ENCODE data around the gene TRHDE. TPM values are rescaled to one million over a fixed set of nuclear protein-coding genes. Genes with fewer than 3 reads are reported as not detected.

Gene TRHDE
- total RNA-seq, 1 experiment from 2014 or later = 43.7 TPM

- DNase-seq = no peak
- BruUV-seq (replicated peaks) = no TSS peak
- intact Hi-C loops (cut with micrococcal nuclease; ENCODE audit: unreplicated experiment) = no loop called here
- CTCF ChIA-PET = interaction anchor here (0.9 kb wide), 1 partner anchor 14 kb away, joined by 3 read pairs; no protein-coding TSS in a partner anchor
- Mint-ChIP-seq H3K4me1 (ENCODE audit: low read depth, unreplicated experiment) (peaks cover 21% of the 10 kb centered on the region), H3K36me3 (ENCODE audit: insufficient read depth, unreplicated experiment) (no peaks in the 10 kb centered on the region), H3K27ac (ENCODE audit: unreplicated experiment) (no peak overlapping the region), H3K9me3 (ENCODE audit: low read depth, unreplicated experiment) (no peaks in the 10 kb centered on the region), H3K27me3 (ENCODE audit: unreplicated experiment) (no peaks in the 10 kb centered on the region), H3K4me3 (ENCODE audit: low read depth, unreplicated experiment) (no peak overlapping the region)
- no peak for TF ChIP-seq CTCF (IDR thresholded peaks at IDR 0.05; ENCODE audit: unreplicated experiment)
Observed at GRCh38 chr12:72677846-72678245, 405.7 kb downstream of the TRHDE start.

GRCh38 chr12:72679147-72679757 is 407.1 kb downstream of the TRHDE start:
- TF ChIP-seq CTCF (IDR thresholded peaks at IDR 0.05; ENCODE audit: unreplicated experiment) = no peak
- H3K36me3 Mint-ChIP-seq (ENCODE audit: insufficient read depth, unreplicated experiment) = no peaks in the 10 kb centered on the region
- intact Hi-C loops (cut with micrococcal nuclease; ENCODE audit: unreplicated experiment) = no loop called here
- H3K4me1 Mint-ChIP-seq (ENCODE audit: low read depth, unreplicated experiment) = peaks cover 21% of the 10 kb centered on the region
- no peak overlapping the region for H3K4me3 Mint-ChIP-seq (ENCODE audit: low read depth, unreplicated experiment)
- no TSS peak for BruUV-seq (replicated peaks)
- H3K9me3 Mint-ChIP-seq (ENCODE audit: low read depth, unreplicated experiment) = no peaks in the 10 kb centered on the region
- H3K27ac Mint-ChIP-seq (ENCODE audit: unreplicated experiment) = no peak overlapping the region
- no peak for DNase-seq
- H3K27me3 Mint-ChIP-seq (ENCODE audit: unreplicated experiment) = no peaks in the 10 kb centered on the region
- CTCF ChIA-PET = no interaction called here

- Mint-ChIP-seq H3K27me3 (ENCODE audit: unreplicated experiment) (no peaks in the 10 kb centered on the region), H3K9me3 (ENCODE audit: low read depth, unreplicated experiment) (no peaks in the 10 kb centered on the region), H3K4me3 (ENCODE audit: low read depth, unreplicated experiment) (no peak overlapping the region), H3K27ac (ENCODE audit: unreplicated experiment) (no peak overlapping the region), H3K36me3 (ENCODE audit: insufficient read depth, unreplicated experiment) (no peaks in the 10 kb centered on the region), H3K4me1 (ENCODE audit: low read depth, unreplicated experiment) (peaks cover 21% of the 10 kb centered on the region)
- DNase-seq = no peak
- intact Hi-C loops (cut with micrococcal nuclease; ENCODE audit: unreplicated experiment) = no loop called here
- BruUV-seq (replicated peaks) = no TSS peak
- no peak for TF ChIP-seq CTCF (IDR thresholded peaks at IDR 0.05; ENCODE audit: unreplicated experiment)
- CTCF ChIA-PET = no interaction called here
Observed at GRCh38 chr12:72681028-72681427, 408.9 kb downstream of the TRHDE start.

GRCh38 chr12:72684491-72684890 is 412.3 kb downstream of the TRHDE start:
- BruUV-seq (replicated peaks) = no TSS peak
- CTCF ChIA-PET = interaction anchor here (0.7 kb wide), 1 partner anchor 136 kb away, joined by 3 read pairs; no protein-coding TSS in a partner anchor
- H3K36me3 Mint-ChIP-seq (ENCODE audit: insufficient read depth, unreplicated experiment) = no peaks in the 10 kb centered on the region
- no peaks in the 10 kb centered on the region for H3K27me3 Mint-ChIP-seq (ENCODE audit: unreplicated experiment)
- no peak overlapping the region for H3K4me3 Mint-ChIP-seq (ENCODE audit: low read depth, unreplicated experiment)
- TF ChIP-seq CTCF (IDR thresholded peaks at IDR 0.05; ENCODE audit: unreplicated experiment) = no peak
- no peaks in the 10 kb centered on the region for H3K4me1 Mint-ChIP-seq (ENCODE audit: low read depth, unreplicated experiment)
- intact Hi-C loops (cut with micrococcal nuclease; ENCODE audit: unreplicated experiment) = no loop called here
- H3K27ac Mint-ChIP-seq (ENCODE audit: unreplicated experiment) = no peak overlapping the region
- no peaks in the 10 kb centered on the region for H3K9me3 Mint-ChIP-seq (ENCODE audit: low read depth, unreplicated experiment)
- no peak for DNase-seq

Measured in Calu3 (cell line).